Nephron progenitor cell (in vitro differentiated cells): ENCODE results near the gene FSIP1.

Experiments used
- DNase-seq: peaks from one replicate; pipeline ENCODE4 v3.0.0; 2021
- H3K27ac Mint-ChIP-seq: 2 replicates; pipeline ENCODE4 v1.8.0; 2021; ENCODE audit warnings: mild to moderate bottlenecking, moderate library complexity, mixed read lengths
- H3K27me3 Mint-ChIP-seq: 2 replicates; pipeline ENCODE4 v1.8.0; 2021; ENCODE audit warnings: mild to moderate bottlenecking, low read depth, mixed read lengths; ENCODE audit not compliant: poor library complexity
- H3K36me3 Mint-ChIP-seq: 2 replicates; pipeline ENCODE4 v1.8.0; 2021; ENCODE audit warnings: low read depth, mixed read lengths
- H3K4me1 Mint-ChIP-seq: 2 replicates; pipeline ENCODE4 v1.8.0; 2021; ENCODE audit warnings: mixed read lengths
- H3K4me3 Mint-ChIP-seq: 2 replicates; pipeline ENCODE4 v1.8.0; 2021; ENCODE audit warnings: mild to moderate bottlenecking, moderate library complexity, mixed read lengths
- H3K9me3 Mint-ChIP-seq: 2 replicates; pipeline ENCODE4 v1.8.0; 2021; ENCODE audit warnings: mild to moderate bottlenecking, moderate library complexity, mixed read lengths
- CTCF ChIP-seq: fragments of 200-600 bp; sonication (generic); IDR thresholded peaks from 2 replicates; pipeline ENCODE4 v1.5.0; 2021; ENCODE audit warnings: antibody characterized with exemption

Gene FSIP1

GRCh38 chr15:39783244-39783820 is 691 bp upstream of the FSIP1 start:
- Mint-ChIP-seq H3K27me3 (no peaks in the 10 kb centered on the region), H3K9me3 (peaks cover 10% of the 10 kb centered on the region), H3K27ac (peak overlapping the region; percentile 79), H3K4me1 (peaks cover 53% of the 10 kb centered on the region), H3K4me3 (peak overlapping the region; percentile 85), H3K36me3 (peaks cover 8% of the 10 kb centered on the region)
- no peak for DNase-seq
- no peak for TF ChIP-seq CTCF

GRCh38 chr15:39781967-39782302 is 706 bp downstream of the FSIP1 start:
- Mint-ChIP-seq H3K4me1 (peaks cover 53% of the 10 kb centered on the region), H3K27ac (no peak overlapping the region), H3K36me3 (peaks cover 8% of the 10 kb centered on the region), H3K4me3 (peak overlapping the region; percentile 85), H3K9me3 (peaks cover 10% of the 10 kb centered on the region), H3K27me3 (no peaks in the 10 kb centered on the region)
- no peak for TF ChIP-seq CTCF
- no peak for DNase-seq

- no peaks in the 10 kb centered on the region for H3K27me3 Mint-ChIP-seq
- H3K36me3 Mint-ChIP-seq: peaks cover 8% of the 10 kb centered on the region
- peaks cover 52% of the 10 kb centered on the region for H3K4me1 Mint-ChIP-seq
- peaks cover 10% of the 10 kb centered on the region for H3K9me3 Mint-ChIP-seq
- no peak overlapping the region for H3K27ac Mint-ChIP-seq
- no peak for TF ChIP-seq CTCF
- no peak for DNase-seq
- H3K4me3 Mint-ChIP-seq: peak overlapping the region; percentile 65
These were observed 1.3 kb downstream of the FSIP1 start for GRCh38 chr15:39781147-39781966.

- H3K36me3 Mint-ChIP-seq: peaks cover 14% of the 10 kb centered on the region
- DNase-seq: no peak
- peaks cover 15% of the 10 kb centered on the region for H3K9me3 Mint-ChIP-seq
These were observed 4.6 kb downstream of the FSIP1 start for GRCh38 chr15:39778021-39778420.

GRCh38 chr15:39777496-39777895 is 5.1 kb downstream of the FSIP1 start:
- peaks cover 4% of the 10 kb centered on the region for H3K27me3 Mint-ChIP-seq
- no peak for TF ChIP-seq CTCF
- peak overlapping the region; percentile 49 for H3K27ac Mint-ChIP-seq
- H3K4me1 Mint-ChIP-seq: peaks cover 26% of the 10 kb centered on the region
- no peak overlapping the region for H3K4me3 Mint-ChIP-seq
- H3K36me3 Mint-ChIP-seq: peaks cover 14% of the 10 kb centered on the region
- no peak for DNase-seq
- peaks cover 15% of the 10 kb centered on the region for H3K9me3 Mint-ChIP-seq

More at GRCh38 chr15:39778021-39778420, 4.6 kb downstream of the FSIP1 start:
- TF ChIP-seq CTCF: no peak
- Mint-ChIP-seq H3K4me3 (no peak overlapping the region), H3K4me1 (peaks cover 26% of the 10 kb centered on the region), H3K27me3 (peaks cover 4% of the 10 kb centered on the region), H3K27ac (no peak overlapping the region)
